ENCODE measurements around the gene TAS2R9. TPM values are rescaled to one million over a fixed set of nuclear protein-coding genes. Genes with fewer than 3 reads are reported as not detected.

The TAS2R9 gene
- total and polyA plus RNA-seq, 2 of the 13 experiments (the other 11 are each of a cell fraction or from before 2014, with no cell fraction given): 0.11 TPM; not detected in 1

- CTCF ChIA-PET (ENCODE audit: low intra/inter-chr PET ratio, low total read pairs): no interaction called here
- FAIRE-seq (no peak), DNase-seq (ENCODE audit: low spot score) (no peak)
Observed at GRCh38 chr12:10838461-10838860, 28.5 kb upstream of the TAS2R9 start.

More at GRCh38 chr12:10838461-10838860, 28.5 kb upstream of the TAS2R9 start:
- TF ChIP-seq SNRNP70 (IDR thresholded peaks at IDR 0.05; ENCODE audit: low read depth, low read length) (no peak), ZGPAT (CRISPR knock-in tag; IDR thresholded peaks at IDR 0.05) (no peak), SYNCRIP (IDR thresholded peaks at IDR 0.05; ENCODE audit: insufficient read depth, low read depth, low read length) (no peak), PLSCR1 (CRISPR knock-in tag; IDR thresholded peaks at IDR 0.05; ENCODE audit: borderline replicate concordance) (no peak), ZNF282 (IDR thresholded peaks at IDR 0.05; ENCODE audit: partially characterized antibody) (no peak), ISL2 (CRISPR knock-in tag; IDR thresholded peaks at IDR 0.05) (no peak), ZNF629 (CRISPR knock-in tag; conservative IDR thresholded peaks at IDR 0.05) (no peak), ZNF12 (CRISPR knock-in tag; IDR thresholded peaks at IDR 0.05) (no peak), JARID2 (CRISPR knock-in tag; IDR thresholded peaks at IDR 0.05; ENCODE audit: insufficient replicate concordance) (no peak), IKZF5 (CRISPR knock-in tag; IDR thresholded peaks at IDR 0.05) (no peak), ZNF567 (CRISPR knock-in tag; IDR thresholded peaks at IDR 0.05; ENCODE audit: borderline replicate concordance) (no peak), MNT (IDR thresholded peaks at IDR 0.05) (no peak), GMEB1 (CRISPR knock-in tag; IDR thresholded peaks at IDR 0.05; ENCODE audit: borderline replicate concordance) (no peak), HOXD1 (CRISPR knock-in tag; IDR thresholded peaks at IDR 0.05) (no peak), ZIK1 (CRISPR knock-in tag; IDR thresholded peaks at IDR 0.05; ENCODE audit: borderline replicate concordance, low read depth) (no peak), ZFY (CRISPR knock-in tag; IDR thresholded peaks at IDR 0.05) (no peak), SIN3B (IDR thresholded peaks at IDR 0.05; ENCODE audit: low read length) (no peak)
- no peak overlapping the region for H3K27ac ChIP-seq (ENCODE audit: extremely low read length, insufficient read depth, low read length)
- H2AFZ ChIP-seq (ENCODE audit: low read length): no peak overlapping the region
- intact Hi-C loops (cut with micrococcal nuclease; ENCODE audit: unreplicated experiment) (no loop called here), in situ Hi-C loops (cut with HindIII; ENCODE audit: extremely low pct_ligation_motif_present, low pct_unique_long_range_greater_than_20kb) (no loop called here)
- H3K4me1 ChIP-seq (ENCODE audit: insufficient read depth, low read length): no peaks in the 10 kb centered on the region
- no TSS peak for BruUV-seq (replicated peaks)
- H3K27me3 ChIP-seq (ENCODE audit: control insufficient read depth in 1 of 2, insufficient read depth in 2 of 2, low read length in 2 of 2): no peaks in the 10 kb centered on the region
- WGBS (ENCODE audit: low lambda C conversion rate): 86% methylated on average over 3 of the region's 3 CpGs
- H3K79me2 ChIP-seq (ENCODE audit: insufficient read depth, low read length): no peaks in the 10 kb centered on the region
- H3K4me3 ChIP-seq (replicated peaks in 1 of 3; ENCODE audit: insufficient read depth in 1 of 3, low read depth in 2 of 3, low read length in 3 of 3): no peak overlapping the region
- no peaks in the 10 kb centered on the region for H3K36me3 ChIP-seq (replicated peaks in 1 of 2; ENCODE audit: control insufficient read depth in 1 of 2, insufficient read depth in 2 of 2, low read length in 2 of 2)
- no peaks in the 10 kb centered on the region for H3K9me3 ChIP-seq (ENCODE audit: low read length)
- no peak overlapping the region for H3K9ac ChIP-seq (ENCODE audit: insufficient read depth, low read depth, low read length)
- no peak for ATAC-seq
- POLR2A ChIA-PET: no interaction called here
- no peaks in the 10 kb centered on the region for H4K20me1 ChIP-seq (ENCODE audit: insufficient read depth, low read length)
- H3K4me2 ChIP-seq (ENCODE audit: low read depth, low read length): no peak overlapping the region
